NK-92 treated with Interleukin-12 subunit alpha and Interleukin-12 subunit beta, amount 100 ng/mL, for 24 hours (cell line): ENCODE data around the gene MRGPRG.

Experiments used
- DNase-seq: peaks from one replicate; lab custom pipeline; 2025; lab: John Stamatoyannopoulos, UW

MRGPRG gene

GRCh38 chr11:3225826-3226750, 7.5 kb upstream of the MRGPRG start:
- no peak for DNase-seq

DNA sequence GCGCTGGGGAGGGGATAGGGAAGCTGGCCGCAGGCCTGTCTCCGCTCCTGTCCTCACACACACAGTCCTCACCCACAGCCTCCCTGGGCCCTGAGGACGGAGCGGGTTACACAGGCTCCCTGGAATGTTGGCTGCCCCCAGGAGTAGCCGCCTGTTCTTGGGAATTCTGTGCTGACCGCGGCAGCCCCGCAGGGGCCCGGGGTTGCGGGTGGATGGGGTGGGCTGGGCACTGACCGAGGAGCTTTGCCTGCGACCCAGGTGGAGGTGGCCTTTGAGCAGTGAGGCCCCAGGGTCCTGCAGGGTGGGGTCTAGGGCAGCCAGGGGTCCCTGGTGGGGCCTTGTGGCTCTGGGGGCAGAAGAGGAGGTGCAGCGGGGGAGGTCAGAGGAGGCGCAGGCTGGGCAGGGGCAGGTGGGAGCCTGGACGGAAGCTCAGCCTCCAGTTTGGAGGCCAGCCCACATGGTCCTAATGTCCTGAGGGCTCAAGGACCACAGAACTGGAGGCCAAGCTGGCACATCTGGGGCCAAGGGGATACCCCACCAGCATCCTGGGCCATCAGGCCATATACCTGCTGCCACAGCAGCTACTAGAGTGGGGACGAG, 6.6 kb upstream of the MRGPRG start:
- DNase-seq: no peak

DNA sequence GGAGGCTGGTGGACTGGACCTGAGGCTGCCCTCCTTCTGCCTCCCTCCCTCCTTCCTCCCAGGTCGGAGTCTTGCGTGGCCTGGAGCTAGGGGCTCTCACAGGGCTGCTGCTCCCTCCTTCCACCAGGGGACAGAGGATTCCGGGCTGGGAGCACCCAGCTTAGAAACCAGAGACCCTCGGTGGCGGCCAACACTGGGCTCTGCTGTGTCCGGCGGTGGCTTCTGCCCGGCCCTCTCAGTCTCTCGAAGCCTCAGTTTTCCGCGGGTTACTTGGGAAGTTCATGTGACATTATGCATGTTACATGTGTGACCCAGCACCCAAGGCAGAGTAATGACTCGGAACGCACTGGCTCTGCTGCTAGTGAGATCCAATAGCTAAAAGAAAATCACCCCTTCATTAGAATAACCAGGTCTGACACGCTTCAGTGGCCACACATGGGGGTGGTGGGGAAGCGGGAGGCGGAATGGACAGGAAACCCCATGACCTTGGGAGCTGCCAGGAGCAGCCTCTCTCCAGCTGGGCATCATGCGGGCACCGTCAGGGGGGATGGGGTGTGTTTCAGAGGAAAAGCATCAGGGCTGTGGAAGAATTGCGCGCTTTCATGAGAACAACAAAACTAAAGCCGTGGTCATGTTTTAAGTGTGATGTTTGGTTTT, 5.9 kb upstream of the MRGPRG start:
- DNase-seq: no peak

DNA sequence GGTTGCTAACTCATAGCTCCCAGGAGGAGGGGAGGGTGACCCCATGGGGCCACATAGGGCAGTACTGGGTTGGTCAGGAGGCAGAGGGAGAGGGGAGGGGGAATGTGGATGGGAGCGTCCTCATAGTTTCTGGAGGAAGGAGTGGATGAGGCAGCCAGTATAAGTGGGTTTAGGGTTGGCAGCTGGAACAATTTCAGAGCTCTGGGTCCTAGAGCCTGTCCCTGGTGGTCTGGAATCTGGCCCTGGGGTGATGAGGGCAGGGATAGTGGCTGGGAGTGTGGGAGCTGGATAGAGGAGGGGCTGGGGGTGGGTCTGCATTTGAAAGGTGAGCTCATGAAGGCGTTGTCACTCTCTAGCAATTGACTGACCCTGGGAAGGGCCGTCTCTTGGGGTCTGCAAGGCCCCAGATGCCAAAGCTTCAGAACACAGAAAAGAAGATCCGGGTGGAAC, 5.3 kb upstream of the MRGPRG start:
- no peak for DNase-seq

GRCh38 chr11:3222941-3223915, 4.6 kb upstream of the MRGPRG start:
- DNase-seq: no peak

- DNase-seq: no peak
These were observed 3.6 kb upstream of the MRGPRG start for GRCh38 chr11:3222003-3222855.

DNA sequence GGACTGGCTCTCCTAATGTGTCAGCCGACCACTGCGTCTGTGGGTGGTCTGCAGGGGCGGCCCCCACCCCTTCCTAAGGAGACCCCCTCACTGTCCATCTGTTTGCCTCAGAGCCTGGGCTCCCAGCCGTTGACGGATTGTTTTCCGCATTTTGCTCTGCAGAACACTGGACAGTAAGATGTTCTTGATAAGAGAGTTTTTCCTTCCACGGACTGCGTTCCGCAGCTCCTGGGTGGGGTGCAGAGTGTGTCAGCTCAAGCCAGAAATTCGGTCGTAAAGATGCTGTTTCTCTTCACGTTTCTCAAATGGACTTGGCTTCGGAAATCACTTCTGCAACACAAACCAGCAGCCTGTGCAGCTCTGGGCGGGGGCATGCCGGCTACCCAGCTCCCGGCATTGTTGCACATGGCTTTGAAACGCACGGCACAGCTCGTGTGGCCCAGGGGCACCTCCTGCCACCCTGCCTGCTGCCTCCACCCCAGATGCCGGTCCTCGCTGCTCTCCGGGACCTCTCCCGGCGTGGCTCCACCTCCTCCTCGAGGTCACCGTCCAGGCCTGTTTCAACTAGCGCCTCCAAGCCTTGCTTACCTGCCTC, 2.9 kb upstream of the MRGPRG start:
- no peak for DNase-seq

DNA sequence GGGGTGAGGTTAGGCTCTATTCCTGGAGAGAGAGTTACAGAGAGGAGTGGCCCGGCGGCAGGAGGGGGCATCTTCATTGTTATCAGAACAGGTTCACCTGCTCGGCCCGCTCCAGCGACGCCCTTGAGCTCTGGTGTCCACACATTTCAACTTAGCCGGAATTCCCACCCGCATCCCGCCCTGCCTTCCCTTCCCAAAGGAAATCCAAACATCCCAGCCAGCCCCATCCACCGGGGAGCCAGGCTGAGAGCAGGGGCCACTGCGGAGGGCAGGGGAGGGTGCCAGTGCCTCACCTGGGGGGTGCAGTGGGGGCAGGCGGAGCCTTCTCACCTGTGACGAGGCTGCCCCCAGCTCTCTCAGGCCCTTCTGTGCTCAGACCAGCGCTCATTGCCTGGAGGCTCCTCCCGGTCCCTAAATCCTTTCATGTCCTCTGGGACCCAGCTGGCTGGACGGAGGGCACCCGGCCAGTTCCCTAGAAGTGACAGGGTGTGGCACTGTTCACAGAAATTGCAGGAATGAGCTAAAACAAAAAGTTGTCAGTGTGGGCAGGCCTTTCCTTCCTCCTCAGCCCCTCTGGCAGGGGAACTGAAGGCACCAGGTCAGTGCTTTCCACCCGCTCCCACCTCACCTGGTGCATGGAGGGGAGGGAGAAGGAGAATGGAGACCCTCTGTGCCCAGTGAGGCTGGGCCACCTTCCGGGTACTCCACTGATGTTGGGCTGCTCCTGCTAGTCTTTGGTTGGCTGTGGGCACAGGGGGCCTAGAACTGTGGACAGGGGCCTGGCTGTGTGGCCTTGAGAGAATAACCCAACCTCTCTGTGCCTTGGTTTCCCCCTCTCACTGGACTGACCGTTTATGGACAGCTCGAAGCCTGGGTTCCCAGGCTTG, 2.2 kb upstream of the MRGPRG start:
- no peak for DNase-seq

- DNase-seq: no peak
These were observed 1.5 kb upstream of the MRGPRG start for GRCh38 chr11:3220101-3220500.

DNA sequence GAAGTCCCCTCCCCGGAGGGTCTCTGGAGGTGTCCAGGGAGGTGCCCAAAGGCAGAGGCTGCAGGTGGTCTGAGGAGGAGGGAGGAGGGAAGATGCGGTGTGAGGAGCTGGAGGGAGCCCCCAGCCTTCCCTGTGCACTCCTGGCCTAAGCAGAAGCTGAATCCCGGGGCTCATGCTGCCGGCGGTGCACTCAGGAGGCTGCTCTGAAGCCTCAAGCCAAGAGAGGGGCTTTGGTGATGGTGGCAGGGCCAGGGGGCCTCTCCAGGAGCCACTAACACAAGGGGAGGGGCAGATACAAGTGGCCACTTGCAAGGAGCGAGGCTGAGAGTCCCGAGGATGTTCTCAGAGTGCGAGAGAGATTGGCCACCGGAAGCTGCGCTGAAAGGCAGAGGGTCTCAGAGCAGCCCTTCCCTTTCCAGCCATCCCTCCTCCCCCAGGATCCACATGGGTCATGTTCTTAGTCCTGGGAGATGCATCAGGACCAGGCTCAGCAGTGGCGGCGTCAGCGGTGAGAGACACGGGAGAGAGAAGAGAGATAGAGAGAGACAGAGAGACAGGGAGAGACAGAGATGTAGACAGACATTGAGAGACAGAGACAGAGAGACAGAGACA, 774 bp upstream of the MRGPRG start:
- no peak for DNase-seq

GRCh38 chr11:3217818-3218482, 663 bp downstream of the MRGPRG start:
- DNase-seq: no peak

- no peak for DNase-seq
These were observed 2.5 kb downstream of the MRGPRG start for GRCh38 chr11:3216027-3216525.

- no peak for DNase-seq
These were observed 3.1 kb downstream of the MRGPRG start for GRCh38 chr11:3215346-3216026.

GRCh38 chr11:3214420-3214699, 4.3 kb downstream of the MRGPRG start:
- no peak for DNase-seq

- no peak for DNase-seq
These were observed 4.8 kb downstream of the MRGPRG start for GRCh38 chr11:3213659-3214419.

GRCh38 chr11:3208272-3208671, 10.3 kb downstream of the MRGPRG start:
- DNase-seq: no peak
